Measurements from ENCODE around the gene SPSB4. TPM values are rescaled to one million over a fixed set of nuclear protein-coding genes. Genes with fewer than 3 reads are reported as not detected.

Gene SPSB4
- total and polyA plus RNA-seq, 2 donors (not counting 3 experiments of a cell fraction or from before 2014, with no cell fraction given): 0.06 to 0.22 TPM

- ChIA-PET CTCF (no interaction called here), POLR2A (no interaction called here)
- DNase-seq (ENCODE audit: low read depth, low spot score) (no peak), FAIRE-seq (no peak)
- BruUV-seq (replicated peaks): no TSS peak
- no peak overlapping the region for H3K4me2 ChIP-seq (ENCODE audit: insufficient read depth, low read length)
- H4K20me1 ChIP-seq (replicated peaks; ENCODE audit: control insufficient read depth, extremely low read depth, insufficient read depth, low read length): no peaks in the 10 kb centered on the region
- dilution Hi-C loops (cut with MboI; ENCODE audit: extremely low pct_ligation_motif_present, low sequenced_read_pairs) (no loop called here), intact Hi-C loops (cut with micrococcal nuclease) (no loop called here)
- H3K9me3 ChIP-seq (replicated peaks; ENCODE audit: control insufficient read depth, insufficient read depth, low read length): no peaks in the 10 kb centered on the region
- H3K36me3 ChIP-seq (ENCODE audit: control insufficient read depth in 2 of 2, extremely low read depth in 1 of 2, insufficient read depth in 2 of 2, low read length in 2 of 2): no peaks in the 10 kb centered on the region
- no peaks in the 10 kb centered on the region for H3K9me1 ChIP-seq (replicated peaks; ENCODE audit: control insufficient read depth, extremely low read depth, insufficient read depth, low read length)
- H3K27me3 ChIP-seq (ENCODE audit: control insufficient read depth in 2 of 2, insufficient read depth in 2 of 2, low read length in 2 of 2): no peaks in the 10 kb centered on the region
- H3K4me3 ChIP-seq (replicated peaks in 1 of 3; ENCODE audit: insufficient read depth in 1 of 3, low read depth in 1 of 3, low read length in 3 of 3): no peak overlapping the region
- no peak for TF ChIP-seq POLR2AphosphoS5 (IDR thresholded peaks at IDR 0.05; ENCODE audit: insufficient read depth, low read depth, low read length)
- no peak for TF ChIP-seq POLR2A (IDR thresholded peaks at IDR 0.05; ENCODE audit: low read depth, low read length)
- TF ChIP-seq CTCF (IDR thresholded peaks at IDR 0.05; ENCODE audit: extremely low read depth in 1 of 2, insufficient read depth in 1 of 2, low read depth in 1 of 2, low read length in 2 of 2): no peak
- no peak for TF ChIP-seq EZH2 (IDR thresholded peaks at IDR 0.05; ENCODE audit: borderline replicate concordance, low read depth, low read length, severe bottlenecking)
- no peak overlapping the region for H3K27ac ChIP-seq (ENCODE audit: insufficient read depth, low read depth, low read length)
- no peak overlapping the region for H2AFZ ChIP-seq (ENCODE audit: low read depth, low read length)
- H3K4me1 ChIP-seq (ENCODE audit: control insufficient read depth, extremely low read depth, insufficient read depth, low read length): no peaks in the 10 kb centered on the region
- no peaks in the 10 kb centered on the region for H3K79me2 ChIP-seq (ENCODE audit: control insufficient read depth, insufficient read depth, low read length)
- no peak overlapping the region for H3K9ac ChIP-seq (replicated peaks; ENCODE audit: extremely low read depth, insufficient read depth, low read length)
These were observed 95.9 kb downstream of the SPSB4 start for GRCh38 chr3:141146979-141147470.

- no peaks in the 10 kb centered on the region for H3K9me1 ChIP-seq (replicated peaks; ENCODE audit: control insufficient read depth, extremely low read depth, insufficient read depth, low read length)
- intact Hi-C loops (cut with micrococcal nuclease) (no loop called here), dilution Hi-C loops (cut with MboI; ENCODE audit: extremely low pct_ligation_motif_present, low sequenced_read_pairs) (no loop called here)
These were observed 96.5 kb downstream of the SPSB4 start for GRCh38 chr3:141147657-141148056.

More at GRCh38 chr3:141147657-141148056, 96.5 kb downstream of the SPSB4 start:
- no peaks in the 10 kb centered on the region for H4K20me1 ChIP-seq (replicated peaks; ENCODE audit: control insufficient read depth, extremely low read depth, insufficient read depth, low read length)
- no peak overlapping the region for H2AFZ ChIP-seq (ENCODE audit: low read depth, low read length)
- H3K9me3 ChIP-seq (replicated peaks; ENCODE audit: control insufficient read depth, insufficient read depth, low read length): no peaks in the 10 kb centered on the region
- H3K4me1 ChIP-seq (ENCODE audit: control insufficient read depth, extremely low read depth, insufficient read depth, low read length): no peaks in the 10 kb centered on the region
- no peak for TF ChIP-seq CTCF (IDR thresholded peaks at IDR 0.05; ENCODE audit: extremely low read depth in 1 of 2, insufficient read depth in 1 of 2, low read depth in 1 of 2, low read length in 2 of 2)
- TF ChIP-seq POLR2AphosphoS5 (IDR thresholded peaks at IDR 0.05; ENCODE audit: insufficient read depth, low read depth, low read length): no peak
- no peak for TF ChIP-seq FOS (IDR thresholded peaks at IDR 0.05; ENCODE audit: borderline replicate concordance, insufficient read depth, low read length)
- TF ChIP-seq MYC (IDR thresholded peaks at IDR 0.05; ENCODE audit: low read depth, low read length): no peak
- no peak for TF ChIP-seq POLR2A (IDR thresholded peaks at IDR 0.05; ENCODE audit: low read depth, low read length)
- TF ChIP-seq, protein P1, sequence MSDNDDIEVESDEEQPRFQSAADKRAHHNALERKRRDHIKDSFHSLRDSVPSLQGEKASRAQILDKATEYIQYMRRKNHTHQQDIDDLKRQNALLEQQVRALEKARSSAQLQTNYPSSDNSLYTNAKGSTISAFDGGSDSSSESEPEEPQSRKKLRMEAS (IDR thresholded peaks at IDR 0.05; ENCODE audit: insufficient read depth, insufficient read length): no peak
- TF ChIP-seq JUN (IDR thresholded peaks at IDR 0.05; ENCODE audit: borderline replicate concordance, insufficient read depth, insufficient read length, low read depth): no peak
- no peak for TF ChIP-seq GATA2 (IDR thresholded peaks at IDR 0.05; ENCODE audit: insufficient read depth, insufficient read length, low read depth, low read length)
- no peak overlapping the region for H3K27ac ChIP-seq (ENCODE audit: insufficient read depth, low read depth, low read length)
- no peak for DNase-seq (ENCODE audit: low read depth, low spot score)
- ChIA-PET POLR2A (no interaction called here), CTCF (no interaction called here)
- no peak overlapping the region for H3K9ac ChIP-seq (replicated peaks; ENCODE audit: extremely low read depth, insufficient read depth, low read length)
- H3K36me3 ChIP-seq (ENCODE audit: control insufficient read depth in 2 of 2, extremely low read depth in 1 of 2, insufficient read depth in 2 of 2, low read length in 2 of 2): no peaks in the 10 kb centered on the region
- no peaks in the 10 kb centered on the region for H3K79me2 ChIP-seq (ENCODE audit: control insufficient read depth, insufficient read depth, low read length)
- FAIRE-seq: no peak
- H3K4me3 ChIP-seq (replicated peaks in 1 of 3; ENCODE audit: insufficient read depth in 1 of 3, low read depth in 1 of 3, low read length in 3 of 3): no peak overlapping the region
- H3K27me3 ChIP-seq (ENCODE audit: control insufficient read depth in 2 of 2, insufficient read depth in 2 of 2, low read length in 2 of 2): no peaks in the 10 kb centered on the region
- no TSS peak for BruUV-seq (replicated peaks)
- H3K4me2 ChIP-seq (ENCODE audit: insufficient read depth, low read length): no peak overlapping the region
